Astrocyte (in vitro differentiated cells and primary cell): ENCODE data around the gene ZBTB7C. TPM values are rescaled to one million over a fixed set of nuclear protein-coding genes. Genes with fewer than 3 reads are reported as not detected.

Source experiments
- DNase-seq: peaks from one replicate; pipeline ENCODE4 v3.0.0-alpha.2; 2010; ENCODE audit warnings: low read depth
- FAIRE-seq: peaks from 2 replicates; lab custom pipeline; 2011; peaks lifted over from hg19 to GRCh38; lab: Jason Lieb, UNC
- H2AFZ ChIP-seq: 2 replicates; pipeline ENCODE4 v1.6.0; 2012; ENCODE audit warnings: low read depth, low read length, inconsistent platforms
- H3K27ac ChIP-seq: 2 replicates; pipeline ENCODE4 v1.5.1; 2011; ENCODE audit warnings: low read depth, low read length, inconsistent platforms
- H3K27me3 ChIP-seq: 2 replicates; pipeline ENCODE4 v1.6.0; 2011; ENCODE audit warnings: low read length, inconsistent platforms; ENCODE audit not compliant: insufficient read depth
- H3K36me3 ChIP-seq: 2 replicates; pipeline ENCODE4 v1.5.1; 2011; ENCODE audit warnings: low read length, inconsistent platforms; ENCODE audit not compliant: insufficient read depth
- H3K4me1 ChIP-seq: 2 replicates; pipeline ENCODE4 v1.5.1; 2011; ENCODE audit warnings: low read length, inconsistent platforms; ENCODE audit not compliant: insufficient read depth
- H3K4me2 ChIP-seq: 2 replicates; pipeline ENCODE4 v1.6.0; 2012; ENCODE audit warnings: low read length, inconsistent platforms
- H3K4me3 ChIP-seq: 2 replicates; pipeline ENCODE4 v1.5.1; 2011; ENCODE audit warnings: low read depth, mild to moderate bottlenecking, low read length, inconsistent platforms; ENCODE audit not compliant: insufficient read depth
- H3K79me2 ChIP-seq: 2 replicates; pipeline ENCODE4 v1.6.0; 2012; ENCODE audit warnings: mild to moderate bottlenecking, low read length, inconsistent platforms; ENCODE audit not compliant: insufficient read depth
- H3K9ac ChIP-seq: 2 replicates; pipeline ENCODE4 v1.6.0; 2012; ENCODE audit warnings: mild to moderate bottlenecking, low read length, inconsistent platforms
- H3K9me3 ChIP-seq: 2 replicates; pipeline ENCODE4 v1.5.1; 2012; ENCODE audit warnings: low read depth, mild to moderate bottlenecking, low read length, inconsistent platforms; ENCODE audit not compliant: insufficient read depth
- H4K20me1 ChIP-seq: 2 replicates; pipeline ENCODE4 v1.6.0; 2012; ENCODE audit warnings: low read length, inconsistent platforms; ENCODE audit not compliant: insufficient read depth
- H3K27ac Mint-ChIP-seq: one replicate; pipeline ENCODE4 v1.8.0; 2021; ENCODE audit warnings: mild to moderate bottlenecking, mixed read lengths; ENCODE audit not compliant: unreplicated experiment
- H3K27me3 Mint-ChIP-seq: one replicate; pipeline ENCODE4 v1.8.0; 2021; ENCODE audit warnings: low read depth, mixed read lengths; ENCODE audit not compliant: unreplicated experiment
- H3K36me3 Mint-ChIP-seq: one replicate; pipeline ENCODE4 v1.8.0; 2021; ENCODE audit warnings: low read depth, mixed read lengths; ENCODE audit not compliant: unreplicated experiment
- H3K4me1 Mint-ChIP-seq: one replicate; pipeline ENCODE4 v1.8.0; 2021; ENCODE audit warnings: low read depth, mixed read lengths; ENCODE audit not compliant: unreplicated experiment
- H3K4me3 Mint-ChIP-seq: one replicate; pipeline ENCODE4 v1.8.0; 2021; ENCODE audit warnings: mild to moderate bottlenecking, moderate library complexity, mixed read lengths; ENCODE audit not compliant: unreplicated experiment
- H3K9me3 Mint-ChIP-seq: one replicate; pipeline ENCODE4 v1.8.0; 2021; ENCODE audit warnings: mild to moderate bottlenecking, mixed read lengths; ENCODE audit not compliant: unreplicated experiment
- EZH2 ChIP-seq: IDR thresholded peaks from 2 replicates; pipeline ENCODE4 v1.6.1; 2012; ENCODE audit warnings: mild to moderate bottlenecking, low read length, inconsistent platforms; ENCODE audit not compliant: insufficient read depth
- total RNA-seq: library from RNA; stranded (reverse); gene quantifications from 2 replicates; pipeline ENCODE4 v1.2.1, GENCODE V29; 2021
- TF ChIP-seq, protein P1 (sequence below): IDR thresholded peaks from 2 replicates; pipeline ENCODE4 v1.5.1; 2011; ENCODE audit warnings: low read depth, mild to moderate bottlenecking, inconsistent platforms, low read length, moderate library complexity; ENCODE audit not compliant: insufficient read depth

Gene ZBTB7C
- total RNA-seq, 1 donor from 2014 or later = 1.0 TPM

DNA sequence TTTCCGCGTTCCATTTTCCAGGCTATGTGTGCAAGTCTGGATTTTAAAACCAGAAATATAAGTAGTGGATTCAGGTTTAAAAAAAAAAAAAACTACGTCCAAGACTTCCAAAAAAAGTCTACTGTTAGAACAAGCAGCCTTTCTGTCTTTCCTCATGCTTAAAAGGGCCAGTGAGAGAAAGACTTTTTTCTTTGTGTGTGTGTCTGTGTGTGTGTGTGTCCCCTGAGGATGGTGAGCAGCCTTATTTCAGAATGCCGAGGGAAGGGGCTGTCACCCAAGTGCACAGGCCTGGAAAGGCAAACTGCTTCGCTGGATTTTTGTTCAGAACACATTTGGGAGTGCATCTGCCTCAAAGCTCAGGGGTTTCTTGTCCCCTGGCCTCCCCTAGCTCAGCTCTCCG is 98.8 kb downstream of the ZBTB7C start:
- Mint-ChIP-seq H3K4me1 (peaks cover 8% of the 10 kb centered on the region), H3K27me3 (peaks cover 30% of the 10 kb centered on the region), H3K36me3 (no peaks in the 10 kb centered on the region), H3K27ac (no peak overlapping the region), H3K9me3 (no peaks in the 10 kb centered on the region), H3K4me3 (no peak overlapping the region)
- Histone ChIP-seq H3K79me2 (no peaks in the 10 kb centered on the region), H2AFZ (no peak overlapping the region), H3K4me1 (no peaks in the 10 kb centered on the region), H3K9ac (no peak overlapping the region), H3K27me3 (peaks cover 40% of the 10 kb centered on the region), H3K27ac (no peak overlapping the region), H3K36me3 (no peaks in the 10 kb centered on the region), H3K4me2 (no peak overlapping the region), H4K20me1 (no peaks in the 10 kb centered on the region), H3K4me3 (no peak overlapping the region), H3K9me3 (no peaks in the 10 kb centered on the region)
- DNase-seq (no peak), FAIRE-seq (no peak)
- TF ChIP-seq, protein P1, sequence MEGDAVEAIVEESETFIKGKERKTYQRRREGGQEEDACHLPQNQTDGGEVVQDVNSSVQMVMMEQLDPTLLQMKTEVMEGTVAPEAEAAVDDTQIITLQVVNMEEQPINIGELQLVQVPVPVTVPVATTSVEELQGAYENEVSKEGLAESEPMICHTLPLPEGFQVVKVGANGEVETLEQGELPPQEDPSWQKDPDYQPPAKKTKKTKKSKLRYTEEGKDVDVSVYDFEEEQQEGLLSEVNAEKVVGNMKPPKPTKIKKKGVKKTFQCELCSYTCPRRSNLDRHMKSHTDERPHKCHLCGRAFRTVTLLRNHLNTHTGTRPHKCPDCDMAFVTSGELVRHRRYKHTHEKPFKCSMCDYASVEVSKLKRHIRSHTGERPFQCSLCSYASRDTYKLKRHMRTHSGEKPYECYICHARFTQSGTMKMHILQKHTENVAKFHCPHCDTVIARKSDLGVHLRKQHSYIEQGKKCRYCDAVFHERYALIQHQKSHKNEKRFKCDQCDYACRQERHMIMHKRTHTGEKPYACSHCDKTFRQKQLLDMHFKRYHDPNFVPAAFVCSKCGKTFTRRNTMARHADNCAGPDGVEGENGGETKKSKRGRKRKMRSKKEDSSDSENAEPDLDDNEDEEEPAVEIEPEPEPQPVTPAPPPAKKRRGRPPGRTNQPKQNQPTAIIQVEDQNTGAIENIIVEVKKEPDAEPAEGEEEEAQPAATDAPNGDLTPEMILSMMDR = no peak
- TF ChIP-seq EZH2 = no peak

DNA sequence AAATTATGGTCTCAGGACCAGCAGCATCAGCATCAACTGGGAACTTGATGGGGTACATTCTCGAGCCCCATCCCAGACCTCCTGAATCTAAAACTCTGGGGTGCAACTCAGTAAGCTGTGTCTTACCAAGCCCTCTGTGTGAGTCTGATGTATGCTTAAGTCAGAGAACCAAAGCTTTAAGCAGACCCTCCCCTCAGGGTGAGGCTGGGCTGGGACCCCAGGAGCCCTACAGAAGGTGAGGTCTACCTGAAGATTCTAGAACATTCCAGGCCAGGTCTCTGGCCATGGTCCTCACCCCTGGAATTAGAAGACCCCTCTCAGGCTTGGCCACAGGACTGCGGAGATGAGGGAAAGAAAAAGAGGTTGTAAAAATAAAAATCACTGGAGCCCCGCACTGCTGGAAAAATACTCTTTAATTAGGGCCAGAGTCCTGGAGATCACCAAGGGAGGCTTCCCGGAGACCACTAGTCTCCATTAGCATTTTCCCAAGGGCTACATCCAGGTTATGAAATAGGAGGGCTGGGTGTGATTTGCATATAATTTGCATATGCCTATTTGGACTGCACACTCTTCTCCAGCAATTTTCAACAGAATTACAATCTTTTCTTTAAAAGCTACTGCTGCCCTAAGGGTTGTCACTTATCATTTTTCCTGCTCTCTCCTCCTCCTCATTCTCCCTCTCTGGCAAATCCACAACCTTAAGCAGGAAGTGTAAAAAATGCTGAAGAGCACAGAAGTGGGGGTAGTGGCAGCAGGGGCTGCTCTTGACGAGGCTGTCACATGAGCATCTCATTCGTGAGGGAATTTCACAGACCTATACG is 100.2 kb downstream of the ZBTB7C start:
- Histone ChIP-seq H3K4me2 (no peak overlapping the region), H2AFZ (no peak overlapping the region), H3K36me3 (no peaks in the 10 kb centered on the region), H3K9ac (no peak overlapping the region), H4K20me1 (no peaks in the 10 kb centered on the region), H3K79me2 (no peaks in the 10 kb centered on the region), H3K4me3 (no peak overlapping the region), H3K9me3 (no peaks in the 10 kb centered on the region), H3K27ac (no peak overlapping the region), H3K27me3 (peaks cover 31% of the 10 kb centered on the region), H3K4me1 (no peaks in the 10 kb centered on the region)
- no peak overlapping the region for H3K4me3 Mint-ChIP-seq
- FAIRE-seq = no peak
- H3K27ac Mint-ChIP-seq = no peak overlapping the region
- no peak for DNase-seq
- H3K4me1 Mint-ChIP-seq = peaks cover 8% of the 10 kb centered on the region
- H3K36me3 Mint-ChIP-seq = no peaks in the 10 kb centered on the region
- H3K27me3 Mint-ChIP-seq = peaks cover 24% of the 10 kb centered on the region
- TF ChIP-seq, protein P1 = no peak
- no peaks in the 10 kb centered on the region for H3K9me3 Mint-ChIP-seq

DNA sequence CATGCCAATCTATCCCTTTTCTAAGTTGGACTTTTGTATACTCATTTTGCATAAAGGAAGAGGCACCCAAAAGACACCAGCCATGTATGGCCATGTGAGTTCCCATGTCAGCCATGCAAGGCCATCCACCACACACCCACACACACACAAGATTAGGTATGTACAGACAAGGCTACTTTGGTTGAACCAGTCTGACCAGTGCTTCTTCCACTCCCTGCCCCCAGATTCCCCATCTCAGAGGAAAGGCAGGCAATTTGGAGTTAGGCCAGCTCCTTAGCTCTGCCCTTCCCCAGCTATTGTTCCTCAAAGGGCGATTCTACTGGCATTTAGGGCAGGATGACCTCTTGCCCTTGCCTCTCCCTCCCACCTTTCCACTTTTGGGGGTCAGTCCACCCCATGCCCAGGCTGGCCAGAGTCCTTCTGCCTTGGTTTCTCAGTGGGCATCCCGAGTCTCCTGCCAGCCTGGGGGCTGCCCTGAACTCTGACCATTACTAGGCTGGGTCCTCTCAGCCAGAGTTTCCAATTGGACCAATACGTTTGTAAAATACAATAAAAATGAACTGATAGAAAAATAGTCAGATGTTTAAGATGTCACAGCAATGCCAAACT is 101.1 kb downstream of the ZBTB7C start:
- no peak overlapping the region for H3K27ac ChIP-seq
- no peaks in the 10 kb centered on the region for H4K20me1 ChIP-seq
- H3K4me1 ChIP-seq = no peaks in the 10 kb centered on the region
- no peak overlapping the region for H3K4me3 ChIP-seq
- H3K9me3 ChIP-seq = no peaks in the 10 kb centered on the region
- Mint-ChIP-seq H3K9me3 (no peaks in the 10 kb centered on the region), H3K4me1 (peaks cover 8% of the 10 kb centered on the region), H3K27me3 (peaks cover 19% of the 10 kb centered on the region), H3K36me3 (no peaks in the 10 kb centered on the region), H3K4me3 (no peak overlapping the region), H3K27ac (no peak overlapping the region)
- no peaks in the 10 kb centered on the region for H3K79me2 ChIP-seq
- H3K36me3 ChIP-seq = no peaks in the 10 kb centered on the region
- no peak overlapping the region for H2AFZ ChIP-seq
- FAIRE-seq (no peak), DNase-seq (no peak)
- peaks cover 30% of the 10 kb centered on the region for H3K27me3 ChIP-seq
- H3K9ac ChIP-seq = no peak overlapping the region
- no peak overlapping the region for H3K4me2 ChIP-seq
- TF ChIP-seq EZH2 = no peak
- TF ChIP-seq, protein P1 = no peak
